Ishikawa (cell line): ENCODE results near the gene SPRN.

Experiments used
- CEBPB ChIP-seq: IDR thresholded peaks from 2 replicates; pipeline ENCODE4 v1.6.1; 2012
- CREB1 ChIP-seq: IDR thresholded peaks from 2 replicates; pipeline ENCODE4 v1.6.1; 2012; ENCODE audit warnings: low read depth
- EGR1 ChIP-seq: IDR thresholded peaks from 2 replicates; pipeline ENCODE4 v1.6.1; 2012
- EP300 ChIP-seq: IDR thresholded peaks from 2 replicates; pipeline ENCODE4 v1.6.1; 2012; ENCODE audit warnings: borderline replicate concordance
- FOXM1 ChIP-seq: IDR thresholded peaks from 2 replicates; pipeline ENCODE4 v1.6.1; 2012; ENCODE audit warnings: low read depth, borderline replicate concordance
- MAX ChIP-seq: IDR thresholded peaks from 2 replicates; pipeline ENCODE4 v1.6.1; 2012
- NFIC ChIP-seq: IDR thresholded peaks from 2 replicates; pipeline ENCODE4 v1.6.1; 2012
- RAD21 ChIP-seq: IDR thresholded peaks from 2 replicates; pipeline ENCODE4 v1.6.1; 2012; ENCODE audit warnings: low read depth
- REST ChIP-seq: IDR thresholded peaks from 2 replicates; pipeline ENCODE4 v1.6.1; 2012; ENCODE audit warnings: low read depth, mild to moderate bottlenecking
- TAF1 ChIP-seq: IDR thresholded peaks from 2 replicates; pipeline ENCODE4 v1.6.1; 2012; ENCODE audit warnings: low read depth, mild to moderate bottlenecking
- TCF12 ChIP-seq: IDR thresholded peaks from 2 replicates; pipeline ENCODE4 v1.6.1; 2012; ENCODE audit warnings: low read depth
- TEAD4 ChIP-seq: IDR thresholded peaks from 2 replicates; pipeline ENCODE4 v1.6.1; 2012
- USF1 ChIP-seq: IDR thresholded peaks from 2 replicates; pipeline ENCODE4 v1.6.1; 2012
- YY1 ChIP-seq: IDR thresholded peaks from 2 replicates; pipeline ENCODE4 v1.6.1; 2012; ENCODE audit warnings: low read depth
- ZBTB7A ChIP-seq: IDR thresholded peaks from 2 replicates; pipeline ENCODE4 v1.6.1; 2012; ENCODE audit warnings: low read depth

The SPRN gene

GRCh38 chr10:133396035-133396624, 28.3 kb downstream of the SPRN start:
- TF ChIP-seq EGR1 = no peak
- TF ChIP-seq REST = no peak

GRCh38 chr10:133394801-133395221, 29.6 kb downstream of the SPRN start:
- TF ChIP-seq TAF1 = no peak
- no peak for TF ChIP-seq TCF12
- TF ChIP-seq FOXM1 = no peak
- TF ChIP-seq EP300 = no peak
- TF ChIP-seq NFIC = no peak
- no peak for TF ChIP-seq CEBPB
- no peak for TF ChIP-seq EGR1
- TF ChIP-seq TEAD4 = no peak
- TF ChIP-seq ZBTB7A = no peak
- no peak for TF ChIP-seq RAD21
- TF ChIP-seq YY1 = no peak
- no peak for TF ChIP-seq USF1
- no peak for TF ChIP-seq REST
- no peak for TF ChIP-seq MAX
- no peak for TF ChIP-seq CREB1

- peak; percentile 96 for TF ChIP-seq TAF1
- peak; percentile 39; the same call in 1 of the 2 replicates for TF ChIP-seq TEAD4
- peak; percentile 54; the same call in 1 of the 2 replicates for TF ChIP-seq EP300
- peak; percentile 99 for TF ChIP-seq MAX
- peak; percentile 76; the same call in 1 of the 2 replicates for TF ChIP-seq TCF12
- TF ChIP-seq CREB1 = peak; percentile 60; the same call in 1 of the 2 replicates
- TF ChIP-seq ZBTB7A = peak; percentile 46; the same call in 1 of the 2 replicates
- TF ChIP-seq USF1 = peak; percentile 83
- no peak; the same call in 1 of the 2 replicates for TF ChIP-seq EGR1
- TF ChIP-seq NFIC = no peak
- no peak; the same call in 1 of the 2 replicates for TF ChIP-seq RAD21
- TF ChIP-seq REST = peak; percentile 23; the same call in 1 of the 2 replicates
- peak; percentile 92 for TF ChIP-seq YY1
Measured at GRCh38 chr10:133394064-133394663, 30.3 kb downstream of the SPRN start, which contains the start of gene MTG1. MTG1 (plus strand) TSS chr10:133394157; CDS start chr10:133394221, 64 bp downstream.

- TF ChIP-seq EGR1 = no peak
- TF ChIP-seq USF1 = no peak
- TF ChIP-seq MAX = no peak
- no peak for TF ChIP-seq NFIC
- no peak for TF ChIP-seq CREB1
- TF ChIP-seq TCF12 = no peak
- TF ChIP-seq FOXM1 = no peak
- TF ChIP-seq TAF1 = no peak
- no peak for TF ChIP-seq REST
Measured at GRCh38 chr10:133393401-133394063, 30.9 kb downstream of the SPRN start.
